ENCODE measurements around the gene DNAJC7.

GRCh38 chr17:41962768-41963434 lies 54.3 kb downstream of the DNAJC7 start:
- TF ChIP-seq CTCF (conservative IDR thresholded peaks at IDR 0.05; ENCODE audit: low read length) (peak; percentile 98), EZH2phosphoT487 (IDR thresholded peaks at IDR 0.05; ENCODE audit: borderline replicate concordance) (no peak)

Data from Loucy (cell line).